ENCODE data around the gene TAS1R1.

Gene TAS1R1

DNA sequence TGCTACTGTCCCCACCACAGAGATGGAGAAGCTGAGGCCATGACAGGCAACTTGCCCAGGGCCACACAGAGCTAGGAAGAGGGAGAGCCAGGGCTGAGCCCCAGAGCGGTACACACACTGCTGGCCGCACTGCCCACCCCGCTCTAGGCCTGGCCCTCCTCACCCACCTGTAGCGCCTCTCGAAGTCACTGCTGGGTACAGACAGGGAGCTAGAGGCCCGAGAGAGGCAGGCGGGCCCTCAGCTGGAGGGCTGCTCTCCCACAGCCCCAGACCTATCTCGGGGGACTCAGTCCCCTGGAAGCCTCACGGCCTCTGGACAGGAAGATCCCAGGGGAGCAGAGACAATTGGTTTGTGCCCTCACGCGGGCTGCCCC lies 46.3 kb upstream of the TAS1R1 start:
- no peak for DNase-seq (ENCODE audit: low spot score)
- no peak for TF ChIP-seq CTCF (IDR thresholded peaks at IDR 0.05; ENCODE audit: extremely low read depth, missing control alignments)

DNA sequence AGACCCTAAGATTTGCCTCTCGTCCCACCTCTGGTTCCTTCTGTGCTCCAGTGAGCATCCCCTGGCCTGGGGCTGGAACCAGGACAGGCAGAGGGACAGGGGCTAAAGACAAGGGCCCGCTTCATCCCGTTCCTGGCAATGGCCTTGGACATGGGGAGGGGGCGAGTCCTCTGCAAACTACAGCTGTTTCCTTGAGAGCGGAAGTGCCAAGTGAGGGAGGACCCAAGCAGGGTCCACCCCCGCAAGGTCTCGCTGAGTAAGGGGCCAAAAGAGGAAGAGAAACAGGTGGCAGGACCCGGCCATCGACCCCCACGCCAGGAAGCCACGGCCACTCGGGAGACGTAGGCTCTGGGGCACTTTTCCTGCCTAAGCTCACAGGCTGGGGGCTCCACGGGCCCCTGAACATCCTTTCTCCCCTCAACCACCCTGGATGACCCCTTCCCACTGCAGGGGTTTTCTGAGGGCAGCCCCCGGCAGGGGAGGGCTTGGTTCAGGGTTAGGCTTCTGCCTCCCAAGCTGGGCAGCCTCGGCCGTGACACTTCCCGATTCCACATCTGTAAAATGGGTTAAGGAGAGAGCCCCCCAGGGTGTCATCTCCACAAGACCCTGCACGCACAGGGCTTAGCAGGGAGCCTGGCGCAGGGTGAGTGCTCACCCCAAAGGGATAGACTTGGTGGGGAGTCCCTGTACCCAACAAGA lies 45.7 kb upstream of the TAS1R1 start:
- TF ChIP-seq CTCF (IDR thresholded peaks at IDR 0.05; ENCODE audit: extremely low read depth, missing control alignments): no peak
- DNase-seq (ENCODE audit: low spot score): peak; percentile 31

- TF ChIP-seq CTCF (IDR thresholded peaks at IDR 0.05; ENCODE audit: extremely low read depth, missing control alignments): no peak
- peak; percentile 20 for DNase-seq (ENCODE audit: low spot score)
These were observed 45.2 kb upstream of the TAS1R1 start for GRCh38 chr1:6509919-6510291.

GRCh38 chr1:6510493-6510892 lies 44.6 kb upstream of the TAS1R1 start:
- no peak for DNase-seq (ENCODE audit: low spot score)
- TF ChIP-seq CTCF (IDR thresholded peaks at IDR 0.05; ENCODE audit: extremely low read depth, missing control alignments): no peak

- no peak for DNase-seq (ENCODE audit: low spot score)
- no peak for TF ChIP-seq CTCF (IDR thresholded peaks at IDR 0.05; ENCODE audit: extremely low read depth, missing control alignments)
These were observed 44.1 kb upstream of the TAS1R1 start for GRCh38 chr1:6511056-6511455.

DNA sequence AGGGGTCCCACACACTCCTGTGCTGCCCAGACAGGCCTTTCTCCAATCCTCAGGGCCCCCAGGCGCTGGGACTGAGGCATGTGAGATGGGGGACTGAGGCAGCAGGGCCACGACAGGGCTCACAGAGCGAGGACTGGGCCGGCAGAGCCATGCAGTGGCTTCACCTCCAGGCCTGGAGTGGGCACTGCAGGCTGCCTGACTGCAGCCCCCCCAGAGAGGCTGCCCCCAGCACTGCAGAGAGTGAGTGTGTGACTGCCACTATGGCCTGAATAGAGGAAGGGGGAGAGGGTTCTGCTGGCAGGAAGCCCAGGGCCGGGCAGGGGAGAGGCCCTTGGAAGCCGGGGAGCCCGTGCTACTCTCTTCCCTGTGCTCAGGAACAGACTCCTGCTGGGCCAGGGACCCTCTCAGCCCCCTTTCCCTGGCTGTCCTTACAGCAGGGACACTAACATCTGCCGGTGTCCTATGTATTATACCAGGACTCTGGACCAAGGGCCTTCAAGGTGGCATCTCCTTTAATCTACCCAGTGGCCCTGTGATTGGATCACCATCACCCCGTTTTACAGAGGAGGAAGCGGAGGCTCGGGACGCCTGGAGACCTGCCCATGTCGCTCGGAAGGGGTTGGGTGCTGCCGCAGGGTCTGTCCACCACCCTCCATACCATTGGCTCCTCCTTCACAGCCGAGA lies 43.4 kb upstream of the TAS1R1 start:
- TF ChIP-seq CTCF (IDR thresholded peaks at IDR 0.05; ENCODE audit: extremely low read depth, missing control alignments): no peak
- DNase-seq (ENCODE audit: low spot score): no peak

GRCh38 chr1:6512245-6512907 lies 42.7 kb upstream of the TAS1R1 start:
- DNase-seq (ENCODE audit: low spot score): no peak
- TF ChIP-seq CTCF (IDR thresholded peaks at IDR 0.05; ENCODE audit: extremely low read depth, missing control alignments): no peak

Data from GM20000 (cell line).